HEK293 (cell line): ENCODE results near the gene ALG6.

Experiments used
- CTCF ChIA-PET: fragments of 350-600 bp; formaldehyde crosslinking; extraction: SDS; loops from one replicate; lab custom pipeline; 2021; ENCODE audit warnings: antibody characterized with exemption; lab: Yijun Ruan, JAX
- POLR2A ChIA-PET: fragments of 300-600 bp; formaldehyde crosslinking; extraction: SDS; loops from one replicate; lab custom pipeline; 2020; ENCODE audit warnings: antibody characterized with exemption, inconsistent platforms; lab: Yijun Ruan, JAX
- H3K27ac ChIP-seq: fragments of 200-500 bp; sonication (Bioruptor generic); 2 replicates; pipeline ENCODE4 v1.5.1; 2014; ENCODE audit warnings: low read depth, low read length, control low read depth, inconsistent platforms; ENCODE audit errors: extremely low read depth
- H3K36me3 ChIP-seq, 2 experiments: fragments of 200-500 bp in 1 of 2; sonication (Bioruptor generic) in 1 of 2; 1 replicate in 1 of 2; 2 replicates in 1 of 2; pipeline ENCODE4 v1.5.1; 2014 to 2017; ENCODE audit warnings: inconsistent platforms in 2 of 2, low read length in 2 of 2; ENCODE audit not compliant: control insufficient read depth in 2 of 2, insufficient read depth in 1 of 2
- H3K4me1 ChIP-seq: fragments of 200-500 bp; sonication (Bioruptor generic); 2 replicates; pipeline ENCODE4 v1.5.1; 2014; ENCODE audit warnings: mild to moderate bottlenecking, low read length, inconsistent platforms; ENCODE audit not compliant: control insufficient read depth, insufficient read depth
- H3K4me3 ChIP-seq: 2 replicates; pipeline ENCODE4 v1.5.1; 2011; ENCODE audit warnings: low read depth, mild to moderate bottlenecking, control low read depth, low read length, moderate library complexity
- H3K9me3 ChIP-seq: fragments of 200-500 bp; sonication (Bioruptor generic); 2 replicates; pipeline ENCODE4 v1.5.1; 2014; ENCODE audit warnings: low read depth, low read length, inconsistent platforms; ENCODE audit not compliant: control insufficient read depth, insufficient read depth
- KLF7 ChIP-seq: fragments of 450-650 bp; formaldehyde crosslinking; IDR thresholded peaks from 2 replicates; pipeline ENCODE4 v1.5.1; 2016; ENCODE audit warnings: missing biosample characterization, missing genetic modification characterization, borderline replicate concordance
- KLF9 ChIP-seq: fragments of 450-650 bp; formaldehyde crosslinking; IDR thresholded peaks from 2 replicates; pipeline ENCODE4 v1.5.1; 2016; ENCODE audit warnings: missing biosample characterization, missing genetic modification characterization, low read depth
- PBX3 ChIP-seq: sonication (generic); formaldehyde crosslinking; IDR thresholded peaks from 2 replicates; pipeline ENCODE4 v1.8.1; 2022; ENCODE audit warnings: mild to moderate bottlenecking, moderate library complexity, missing genetic modification reagents
- REPIN1 ChIP-seq: fragments of 450-650 bp; formaldehyde crosslinking; IDR thresholded peaks from 2 replicates; pipeline ENCODE4 v1.5.1; 2017; ENCODE audit warnings: missing biosample characterization, missing genetic modification characterization, low read depth
- ZBTB17 ChIP-seq: fragments of 450-650 bp; formaldehyde crosslinking; IDR thresholded peaks from 2 replicates; pipeline ENCODE4 v1.5.1; 2016; ENCODE audit warnings: missing biosample characterization, missing genetic modification characterization
- ZFP41 ChIP-seq: fragments of 450-650 bp; formaldehyde crosslinking; IDR thresholded peaks from 2 replicates; pipeline ENCODE4 v1.5.1; 2016; ENCODE audit warnings: missing biosample characterization, missing genetic modification characterization, borderline replicate concordance
- ZNF174 ChIP-seq: fragments of 450-650 bp; formaldehyde crosslinking; IDR thresholded peaks from 2 replicates; pipeline ENCODE4 v1.5.0; 2017; ENCODE audit warnings: missing biosample characterization, mild to moderate bottlenecking, missing genetic modification characterization
- ZNF175 ChIP-seq: fragments of 450-650 bp; formaldehyde crosslinking; IDR thresholded peaks from 2 replicates; pipeline ENCODE4 v1.5.1; 2016; ENCODE audit warnings: missing biosample characterization, missing genetic modification characterization
- ZNF211 ChIP-seq: fragments of 450-650 bp; formaldehyde crosslinking; IDR thresholded peaks from 2 replicates; pipeline ENCODE4 v1.5.1; 2016; ENCODE audit warnings: low read depth, missing biosample characterization, missing genetic modification characterization
- ZNF221 ChIP-seq: fragments of 450-650 bp; formaldehyde crosslinking; IDR thresholded peaks from 2 replicates; pipeline ENCODE4 v1.5.1; 2017; ENCODE audit warnings: missing biosample characterization, missing genetic modification characterization, borderline replicate concordance
- ZNF24 ChIP-seq: fragments of 450-650 bp; formaldehyde crosslinking; IDR thresholded peaks from 2 replicates; pipeline ENCODE4 v1.5.1; 2016; ENCODE audit warnings: missing biosample characterization, missing genetic modification characterization
- ZNF48 ChIP-seq: fragments of 450-650 bp; formaldehyde crosslinking; IDR thresholded peaks from 2 replicates; pipeline ENCODE4 v1.5.1; 2016; ENCODE audit warnings: missing biosample characterization, missing genetic modification characterization
- ZNF548 ChIP-seq: fragments of 450-650 bp; formaldehyde crosslinking; IDR thresholded peaks from 2 replicates; pipeline ENCODE4 v1.5.1; 2016; ENCODE audit warnings: missing biosample characterization, missing genetic modification characterization
- ZNF580 ChIP-seq: fragments of 450-650 bp; formaldehyde crosslinking; IDR thresholded peaks from 2 replicates; pipeline ENCODE4 v1.5.1; 2016; ENCODE audit warnings: missing biosample characterization, missing genetic modification characterization
- ZNF654 ChIP-seq: fragments of 450-650 bp; formaldehyde crosslinking; IDR thresholded peaks from 2 replicates; pipeline ENCODE4 v1.5.1; 2016; ENCODE audit warnings: low read depth, missing biosample characterization, missing genetic modification characterization
- ZNF677 ChIP-seq: fragments of 450-650 bp; IDR thresholded peaks from 2 replicates; pipeline ENCODE4 v1.5.0; 2018; ENCODE audit warnings: missing biosample characterization, mild to moderate bottlenecking, missing genetic modification characterization, moderate library complexity
- ZNF843 ChIP-seq: fragments of 450-650 bp; formaldehyde crosslinking; IDR thresholded peaks from 2 replicates; pipeline ENCODE4 v1.5.1; 2016; ENCODE audit warnings: missing biosample characterization, missing genetic modification characterization
- TF ChIP-seq, protein P1 (sequence below): fragments of 450-650 bp; formaldehyde crosslinking; IDR thresholded peaks from 2 replicates; pipeline ENCODE4 v1.5.1; 2016; ENCODE audit warnings: missing biosample characterization, missing genetic modification characterization, borderline replicate concordance
- TF ChIP-seq, protein P2 (sequence below): fragments of 450-650 bp; formaldehyde crosslinking; IDR thresholded peaks from 2 replicates; pipeline ENCODE4 v1.5.1; 2016; ENCODE audit warnings: missing biosample characterization, missing genetic modification characterization, borderline replicate concordance
- TF ChIP-seq, protein P3 (sequence below): fragments of 450-650 bp; formaldehyde crosslinking; IDR thresholded peaks from 2 replicates; pipeline ENCODE4 v1.5.1; 2016; ENCODE audit warnings: missing biosample characterization, missing genetic modification characterization

ALG6 gene

GRCh38 chr1:63329621-63330330 lies 37.7 kb upstream of the ALG6 start:
- ChIA-PET POLR2A (no interaction called here), CTCF (interaction anchor here (1.1 kb wide), 1 partner anchor 11 kb away, joined by 5 read pairs; no protein-coding TSS in a partner anchor)
- Histone ChIP-seq H3K4me3 (no peak overlapping the region), H3K4me1 (peaks cover 5% of the 10 kb centered on the region; the same call in 1 of the 2 replicates), H3K27ac (no peak overlapping the region)
- TF ChIP-seq ZNF221 (tag by site-specific recombination) (no peak), KLF9 (tag by site-specific recombination) (no peak), ZNF677 (tag by site-specific recombination) (no peak), ZBTB17 (tag by site-specific recombination) (no peak), ZFP41 (tag by site-specific recombination) (no peak), PBX3 (CRISPR knock-in tag) (no peak), ZNF548 (tag by site-specific recombination) (no peak), ZNF24 (tag by site-specific recombination) (no peak), ZNF174 (no peak), ZNF48 (tag by site-specific recombination) (no peak), ZNF843 (tag by site-specific recombination) (no peak), ZNF654 (no peak)
- TF ChIP-seq, protein P1, sequence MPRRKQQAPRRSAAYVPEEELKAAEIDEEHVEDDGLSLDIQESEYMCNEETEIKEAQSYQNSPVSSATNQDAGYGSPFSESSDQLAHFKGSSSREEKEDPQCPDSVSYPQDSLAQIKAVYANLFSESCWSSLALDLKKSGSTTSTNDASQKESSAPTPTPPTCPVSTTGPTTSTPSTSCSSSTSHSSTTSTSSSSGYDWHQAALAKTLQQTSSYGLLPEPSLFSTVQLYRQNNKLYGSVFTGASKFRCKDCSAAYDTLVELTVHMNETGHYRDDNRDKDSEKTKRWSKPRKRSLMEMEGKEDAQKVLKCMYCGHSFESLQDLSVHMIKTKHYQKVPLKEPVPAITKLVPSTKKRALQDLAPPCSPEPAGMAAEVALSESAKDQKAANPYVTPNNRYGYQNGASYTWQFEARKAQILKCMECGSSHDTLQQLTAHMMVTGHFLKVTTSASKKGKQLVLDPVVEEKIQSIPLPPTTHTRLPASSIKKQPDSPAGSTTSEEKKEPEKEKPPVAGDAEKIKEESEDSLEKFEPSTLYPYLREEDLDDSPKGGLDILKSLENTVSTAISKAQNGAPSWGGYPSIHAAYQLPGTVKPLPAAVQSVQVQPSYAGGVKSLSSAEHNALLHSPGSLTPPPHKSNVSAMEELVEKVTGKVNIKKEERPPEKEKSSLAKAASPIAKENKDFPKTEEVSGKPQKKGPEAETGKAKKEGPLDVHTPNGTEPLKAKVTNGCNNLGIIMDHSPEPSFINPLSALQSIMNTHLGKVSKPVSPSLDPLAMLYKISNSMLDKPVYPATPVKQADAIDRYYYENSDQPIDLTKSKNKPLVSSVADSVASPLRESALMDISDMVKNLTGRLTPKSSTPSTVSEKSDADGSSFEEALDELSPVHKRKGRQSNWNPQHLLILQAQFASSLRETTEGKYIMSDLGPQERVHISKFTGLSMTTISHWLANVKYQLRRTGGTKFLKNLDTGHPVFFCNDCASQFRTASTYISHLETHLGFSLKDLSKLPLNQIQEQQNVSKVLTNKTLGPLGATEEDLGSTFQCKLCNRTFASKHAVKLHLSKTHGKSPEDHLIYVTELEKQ (tag by site-specific recombination), result no peak
- TF ChIP-seq, all 188 proteins: peak for 0
- Histone ChIP-seq H3K9me3 (no peaks in the 10 kb centered on the region), H3K36me3 (no peaks in the 10 kb centered on the region)

GRCh38 chr1:63330331-63330916 lies 37.0 kb upstream of the ALG6 start:
- H3K36me3 ChIP-seq, result no peaks in the 10 kb centered on the region
- peaks cover 5% of the 10 kb centered on the region; the same call in 1 of the 2 replicates for H3K4me1 ChIP-seq
- no peak overlapping the region for H3K27ac ChIP-seq
- no peak overlapping the region for H3K4me3 ChIP-seq
- H3K9me3 ChIP-seq, result no peaks in the 10 kb centered on the region
- CTCF ChIA-PET, result interaction anchor here (0.9 kb wide), 1 partner anchor 111 kb away, joined by 3 read pairs; no protein-coding TSS in a partner anchor
- TF ChIP-seq ZNF48 (tag by site-specific recombination) (no peak), ZNF580 (tag by site-specific recombination) (no peak), ZNF175 (no peak), REPIN1 (tag by site-specific recombination) (no peak), ZNF211 (tag by site-specific recombination) (no peak), KLF7 (tag by site-specific recombination) (no peak)
- TF ChIP-seq, protein P2, sequence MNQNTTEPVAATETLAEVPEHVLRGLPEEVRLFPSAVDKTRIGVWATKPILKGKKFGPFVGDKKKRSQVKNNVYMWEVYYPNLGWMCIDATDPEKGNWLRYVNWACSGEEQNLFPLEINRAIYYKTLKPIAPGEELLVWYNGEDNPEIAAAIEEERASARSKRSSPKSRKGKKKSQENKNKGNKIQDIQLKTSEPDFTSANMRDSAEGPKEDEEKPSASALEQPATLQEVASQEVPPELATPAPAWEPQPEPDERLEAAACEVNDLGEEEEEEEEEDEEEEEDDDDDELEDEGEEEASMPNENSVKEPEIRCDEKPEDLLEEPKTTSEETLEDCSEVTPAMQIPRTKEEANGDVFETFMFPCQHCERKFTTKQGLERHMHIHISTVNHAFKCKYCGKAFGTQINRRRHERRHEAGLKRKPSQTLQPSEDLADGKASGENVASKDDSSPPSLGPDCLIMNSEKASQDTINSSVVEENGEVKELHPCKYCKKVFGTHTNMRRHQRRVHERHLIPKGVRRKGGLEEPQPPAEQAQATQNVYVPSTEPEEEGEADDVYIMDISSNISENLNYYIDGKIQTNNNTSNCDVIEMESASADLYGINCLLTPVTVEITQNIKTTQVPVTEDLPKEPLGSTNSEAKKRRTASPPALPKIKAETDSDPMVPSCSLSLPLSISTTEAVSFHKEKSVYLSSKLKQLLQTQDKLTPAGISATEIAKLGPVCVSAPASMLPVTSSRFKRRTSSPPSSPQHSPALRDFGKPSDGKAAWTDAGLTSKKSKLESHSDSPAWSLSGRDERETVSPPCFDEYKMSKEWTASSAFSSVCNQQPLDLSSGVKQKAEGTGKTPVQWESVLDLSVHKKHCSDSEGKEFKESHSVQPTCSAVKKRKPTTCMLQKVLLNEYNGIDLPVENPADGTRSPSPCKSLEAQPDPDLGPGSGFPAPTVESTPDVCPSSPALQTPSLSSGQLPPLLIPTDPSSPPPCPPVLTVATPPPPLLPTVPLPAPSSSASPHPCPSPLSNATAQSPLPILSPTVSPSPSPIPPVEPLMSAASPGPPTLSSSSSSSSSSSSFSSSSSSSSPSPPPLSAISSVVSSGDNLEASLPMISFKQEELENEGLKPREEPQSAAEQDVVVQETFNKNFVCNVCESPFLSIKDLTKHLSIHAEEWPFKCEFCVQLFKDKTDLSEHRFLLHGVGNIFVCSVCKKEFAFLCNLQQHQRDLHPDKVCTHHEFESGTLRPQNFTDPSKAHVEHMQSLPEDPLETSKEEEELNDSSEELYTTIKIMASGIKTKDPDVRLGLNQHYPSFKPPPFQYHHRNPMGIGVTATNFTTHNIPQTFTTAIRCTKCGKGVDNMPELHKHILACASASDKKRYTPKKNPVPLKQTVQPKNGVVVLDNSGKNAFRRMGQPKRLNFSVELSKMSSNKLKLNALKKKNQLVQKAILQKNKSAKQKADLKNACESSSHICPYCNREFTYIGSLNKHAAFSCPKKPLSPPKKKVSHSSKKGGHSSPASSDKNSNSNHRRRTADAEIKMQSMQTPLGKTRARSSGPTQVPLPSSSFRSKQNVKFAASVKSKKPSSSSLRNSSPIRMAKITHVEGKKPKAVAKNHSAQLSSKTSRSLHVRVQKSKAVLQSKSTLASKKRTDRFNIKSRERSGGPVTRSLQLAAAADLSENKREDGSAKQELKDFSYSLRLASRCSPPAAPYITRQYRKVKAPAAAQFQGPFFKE (tag by site-specific recombination), result no peak
- TF ChIP-seq, protein P3, sequence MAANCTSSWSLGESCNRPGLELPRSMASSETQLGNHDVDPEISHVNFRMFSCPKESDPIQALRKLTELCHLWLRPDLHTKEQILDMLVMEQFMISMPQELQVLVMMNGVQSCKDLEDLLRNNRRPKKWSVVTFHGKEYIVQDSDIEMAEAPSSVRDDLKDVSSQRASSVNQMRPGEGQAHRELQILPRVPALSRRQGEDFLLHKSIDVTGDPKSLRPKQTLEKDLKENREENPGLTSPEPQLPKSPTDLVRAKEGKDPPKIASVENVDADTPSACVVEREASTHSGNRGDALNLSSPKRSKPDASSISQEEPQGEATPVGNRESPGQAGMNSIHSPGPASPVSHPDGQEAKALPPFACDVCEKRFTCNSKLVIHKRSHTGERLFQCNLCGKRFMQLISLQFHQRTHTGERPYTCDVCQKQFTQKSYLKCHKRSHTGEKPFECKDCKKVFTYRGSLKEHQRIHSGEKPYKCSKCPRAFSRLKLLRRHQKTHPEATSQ (tag by site-specific recombination), result no peak
- POLR2A ChIA-PET, result no interaction called here
